Esophagus (tissue), 2 donors: ENCODE results near the gene MAP4K1. TPM values are rescaled to one million over a fixed set of nuclear protein-coding genes. Genes with fewer than 3 reads are reported as not detected.
"Not testable (repeated sequence)": the region's sequence is repeated elsewhere in the genome, so short reads cannot be mapped to it uniquely, and the experiment has no call there.

Source experiments
- H3K27ac ChIP-seq, 2 donors: one replicate each; pipeline ENCODE4 v1.5.1; 2013; ENCODE audit warnings: low read depth in 2 of 2, mild to moderate bottlenecking in 2 of 2, inconsistent platforms in 1 of 2, low read length in 1 of 2, moderate library complexity in 1 of 2
- H3K27me3 ChIP-seq, 2 donors: one replicate each; pipeline ENCODE4 v1.6.1; 2013; ENCODE audit warnings: low read length in 2 of 2, control low read depth in 1 of 2, mild to moderate bottlenecking in 1 of 2; ENCODE audit not compliant: insufficient read depth in 2 of 2, control insufficient read depth in 1 of 2
- H3K36me3 ChIP-seq, 2 donors: one replicate each; pipeline ENCODE4 v1.6.1; 2013; ENCODE audit warnings: low read length in 1 of 2; ENCODE audit not compliant: control insufficient read depth in 2 of 2, insufficient read depth in 2 of 2
- H3K4me1 ChIP-seq, 2 donors: one replicate each; pipeline ENCODE4 v1.6.1; 2013; ENCODE audit warnings: low read length in 1 of 2; ENCODE audit not compliant: control insufficient read depth in 2 of 2, insufficient read depth in 2 of 2
- H3K4me3 ChIP-seq, 2 donors: one replicate each; pipeline ENCODE4 v1.5.1; 2013; ENCODE audit warnings: low read length in 2 of 2, mild to moderate bottlenecking in 2 of 2, low read depth in 1 of 2, moderate library complexity in 1 of 2
- H3K9me3 ChIP-seq, 2 donors: one replicate each; pipeline ENCODE4 v1.6.1; 2013; ENCODE audit warnings: mild to moderate bottlenecking in 2 of 2, low read depth in 1 of 2, low read length in 1 of 2, moderate library complexity in 1 of 2; ENCODE audit not compliant: control insufficient read depth in 2 of 2, insufficient read depth in 1 of 2
- WGBS, 2 donors: extraction: QIAGEN DNeasy Blood & Tissue Kit; methylation state at CpG; one replicate each; pipeline ENCODE4 v1.1.7; 2013; 5-methylcytosine and 5-hydroxymethylcytosine counted together
- polyA plus RNA-seq, 2 donors: library from polyadenylated mRNA; stranded (reverse); fragments of 200-250 nt; gene quantifications; one replicate each; pipeline ENCODE4 v1.2.3, GENCODE V29; 2013
- donor health status: healthy with polysubstance abuse.
- donor health status: Bipolar disorder and iron deficiency.

The MAP4K1 gene
- polyA plus RNA-seq, 2 donors, result 3.3 to 7.3 TPM

DNA sequence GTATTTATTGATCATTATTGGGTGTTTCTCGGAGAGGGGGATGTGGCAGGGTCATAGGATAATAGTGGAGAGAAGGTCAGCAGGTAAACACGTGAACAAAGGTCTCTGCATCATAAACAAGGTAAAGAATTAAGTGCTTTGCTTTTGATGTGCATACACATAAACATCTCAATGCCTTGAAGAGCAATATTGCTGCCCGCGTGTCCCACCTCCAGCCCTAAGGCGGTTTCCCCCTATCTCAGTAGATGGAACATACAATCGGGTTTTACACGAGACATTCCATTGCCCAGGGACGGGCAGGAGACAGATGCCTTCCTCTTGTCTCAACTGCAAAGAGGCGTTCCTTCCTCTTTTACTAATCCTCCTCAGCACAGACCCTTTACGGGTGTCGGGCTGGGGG, 13.5 kb upstream of the MAP4K1 start:
- Histone ChIP-seq H3K36me3 (peaks cover 8 to 37% of the 10 kb centered on the region in 2 donors), H3K27ac (peak overlapping the region in 1 of 2 donors; percentile 59), H3K4me1 (peaks cover 3 to 13% of the 10 kb centered on the region in 2 donors)
- H3K9me3 ChIP-seq, H3K27me3 ChIP-seq, H3K4me3 ChIP-seq: not testable (repeated sequence)
- 74 to 75% methylated on average over 11 of the region's 11 CpGs for WGBS, 2 donors

DNA sequence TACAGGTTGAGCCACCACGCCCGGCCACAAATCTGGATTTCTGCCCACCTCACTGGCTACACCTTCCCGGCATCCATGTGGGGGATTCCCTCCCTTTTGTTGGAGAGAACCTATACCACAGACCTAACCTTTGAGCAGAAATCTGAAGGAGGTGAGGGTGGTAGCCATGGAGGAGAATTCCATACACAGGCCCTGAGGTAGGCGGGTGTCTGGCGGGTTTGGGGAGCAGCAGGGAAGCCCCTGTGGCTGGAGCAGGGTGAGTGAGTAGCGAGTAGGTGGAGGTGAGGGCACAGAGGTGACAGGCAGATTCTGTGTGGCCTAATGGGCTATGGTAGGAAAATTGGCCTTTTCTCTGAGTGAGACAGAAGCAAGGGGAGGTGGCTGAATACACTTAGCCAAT, 11.8 kb upstream of the MAP4K1 start:
- Histone ChIP-seq H3K27me3 (no peaks in the 10 kb centered on the region), H3K4me3 (no peak overlapping the region), H3K4me1 (peaks cover 0 to 3% of the 10 kb centered on the region in 2 donors), H3K27ac (no peak overlapping the region), H3K9me3 (no peaks in the 10 kb centered on the region), H3K36me3 (peaks cover 15 to 41% of the 10 kb centered on the region in 2 donors)
- WGBS, 2 donors, result 78 to 81% methylated on average over 6 of the region's 6 CpGs

DNA sequence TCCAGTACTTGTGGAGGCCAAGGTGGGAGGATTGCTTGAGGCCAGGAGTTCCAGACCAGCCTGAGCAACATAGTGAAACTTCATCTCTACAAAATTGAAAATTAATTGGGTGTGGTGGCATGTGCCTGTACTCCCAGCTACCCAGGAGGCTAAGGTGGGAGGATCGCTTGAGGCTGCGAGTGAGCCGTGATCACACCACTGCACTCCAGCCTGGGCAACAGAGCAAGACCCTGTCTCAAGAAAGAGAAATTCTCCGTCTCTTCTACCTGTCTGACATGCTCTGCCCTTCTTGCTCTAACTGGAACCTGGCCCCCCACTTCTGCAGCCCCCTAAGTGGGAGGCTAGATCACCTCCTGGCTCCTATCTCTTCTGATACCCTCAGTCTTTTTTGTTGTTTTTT, 8.6 kb upstream of the MAP4K1 start:
- peaks cover 0 to 3% of the 10 kb centered on the region in 2 donors for H3K4me1 ChIP-seq
- H3K27me3 ChIP-seq, result no peaks in the 10 kb centered on the region
- WGBS, 2 donors, result 94 to 96% methylated on average over 4 of the region's 4 CpGs
- H3K9me3 ChIP-seq, result no peaks in the 10 kb centered on the region
- H3K27ac ChIP-seq, result no peak overlapping the region
- H3K36me3 ChIP-seq, result peaks cover 23 to 51% of the 10 kb centered on the region in 2 donors
- H3K4me3 ChIP-seq, result no peak overlapping the region

DNA sequence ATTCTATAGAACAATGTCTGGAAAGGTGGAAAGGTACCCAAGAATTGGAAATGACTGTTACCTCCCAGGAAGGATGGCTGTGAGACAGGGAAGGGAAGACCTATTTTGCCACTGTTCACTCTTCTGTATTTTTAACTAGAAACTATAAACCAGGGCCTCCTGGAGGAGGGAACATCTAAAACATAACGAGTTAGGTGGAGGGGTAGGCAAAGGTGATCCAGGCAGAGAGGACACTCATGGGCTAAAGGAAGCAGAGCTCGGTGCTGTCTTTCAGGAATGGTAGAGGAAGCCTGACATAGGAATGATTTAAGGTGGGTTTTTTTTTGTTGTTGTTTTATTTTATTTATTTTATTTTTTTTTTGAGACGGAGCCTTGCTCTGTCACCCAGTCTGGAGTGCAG, 7.1 kb upstream of the MAP4K1 start:
- peaks cover 26 to 54% of the 10 kb centered on the region in 2 donors for H3K36me3 ChIP-seq
- no peak overlapping the region for H3K4me3 ChIP-seq
- H3K27me3 ChIP-seq, result no peaks in the 10 kb centered on the region
- 82 to 92% methylated on average over 3 of the region's 3 CpGs for WGBS, 2 donors
- H3K9me3 ChIP-seq, result no peaks in the 10 kb centered on the region
- peaks cover 4 to 8% of the 10 kb centered on the region in 2 donors for H3K4me1 ChIP-seq
- no peak overlapping the region for H3K27ac ChIP-seq

DNA sequence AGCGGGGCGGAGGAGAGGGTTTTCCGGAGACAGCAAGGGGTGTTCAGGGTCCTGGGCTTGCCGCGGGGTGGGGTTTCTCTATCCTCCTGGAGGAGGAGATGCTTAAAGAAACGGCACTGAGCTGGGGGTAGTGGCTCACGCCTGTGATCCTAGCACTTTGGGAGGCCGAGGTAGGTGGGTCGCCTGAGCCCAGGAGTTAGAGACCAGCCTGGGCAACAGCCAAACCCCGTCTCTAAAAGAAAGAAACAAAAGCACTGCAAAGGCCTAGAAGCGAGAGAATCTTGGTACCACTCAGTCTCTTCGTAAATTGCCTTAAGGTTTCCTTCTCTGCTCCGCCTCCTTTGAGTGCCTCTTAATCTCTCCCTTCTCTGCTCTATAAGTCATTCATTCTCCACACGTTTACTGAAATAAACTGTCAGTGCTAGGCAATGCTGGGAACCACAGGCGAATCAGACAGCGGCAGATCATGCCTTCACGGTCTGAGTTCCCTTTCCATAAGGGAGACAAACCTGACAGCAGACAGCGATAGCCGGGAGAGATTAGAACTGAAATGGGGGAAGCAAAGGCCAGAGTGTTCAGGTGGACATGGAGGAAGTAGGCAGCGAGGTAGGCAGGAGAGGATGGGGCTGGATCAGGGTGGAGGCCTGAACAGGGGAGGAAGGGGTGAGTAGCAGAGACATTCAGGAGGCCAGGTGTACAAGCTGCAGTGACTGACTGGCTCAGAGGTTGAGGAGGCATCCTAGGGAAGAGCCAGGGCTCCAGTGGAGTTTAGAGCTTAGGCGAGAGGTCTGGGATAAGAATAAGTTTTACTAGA, 1.8 kb upstream of the MAP4K1 start:
- WGBS, 2 donors, result 12 to 15% methylated on average over 21 of the region's 21 CpGs
- peak overlapping the region; percentile 97 to 99 for H3K4me3 ChIP-seq
- peaks cover 7 to 16% of the 10 kb centered on the region in 2 donors for H3K4me1 ChIP-seq
- peaks cover 0 to 4% of the 10 kb centered on the region in 2 donors for H3K9me3 ChIP-seq
- H3K27ac ChIP-seq, result peak overlapping the region; percentile 88 to 95
- H3K27me3 ChIP-seq, result no peaks in the 10 kb centered on the region
- peaks cover 15 to 22% of the 10 kb centered on the region in 2 donors for H3K36me3 ChIP-seq

DNA sequence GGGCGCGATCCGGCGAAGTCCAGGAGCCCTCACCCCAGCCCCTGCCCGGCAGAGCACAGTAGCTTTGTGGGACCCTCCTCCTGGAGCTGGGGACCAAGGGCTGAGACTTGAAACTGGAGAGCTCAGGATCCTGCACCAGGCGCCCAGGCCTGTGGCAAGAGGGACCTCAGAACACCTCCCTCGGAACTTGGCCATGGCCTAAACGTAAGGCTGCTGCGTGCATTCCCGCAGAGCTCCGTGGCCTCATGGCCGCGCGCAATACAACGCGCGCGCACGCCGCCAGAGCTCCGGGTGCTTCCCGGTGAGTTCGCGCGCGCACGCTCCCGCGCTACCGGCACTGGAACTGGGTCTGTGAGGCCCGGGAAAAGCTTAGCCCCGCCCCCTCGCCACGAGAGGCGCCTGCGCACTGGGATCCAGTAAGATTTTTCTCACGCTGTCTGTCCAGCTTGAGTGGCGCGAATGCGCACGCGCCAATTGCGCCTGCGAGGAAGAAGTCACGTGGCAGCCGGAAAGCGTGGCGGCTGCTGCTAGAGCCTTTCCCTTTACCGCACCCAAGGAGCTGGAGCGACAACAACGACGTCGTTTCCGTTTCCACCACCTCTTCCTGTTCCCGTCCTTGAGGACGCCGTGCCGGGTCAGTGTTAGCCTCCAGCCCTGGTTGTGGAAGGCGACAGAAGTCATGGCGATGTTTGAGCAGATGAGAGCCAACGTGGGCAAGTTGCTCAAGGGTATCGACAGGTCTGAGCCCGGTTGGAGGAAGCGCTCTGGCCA, 1.0 kb upstream of the MAP4K1 start, which contains the start of gene EIF3K:
TSS of gene EIF3K (plus strand) at position 599 of the 771 bp plus-strand sequence. CDS start at position 680, 81 bp downstream.
- Histone ChIP-seq H3K4me1 (peaks cover 7 to 16% of the 10 kb centered on the region in 2 donors), H3K36me3 (peaks cover 7 to 15% of the 10 kb centered on the region in 2 donors), H3K27me3 (no peaks in the 10 kb centered on the region), H3K9me3 (peaks cover 0 to 4% of the 10 kb centered on the region in 2 donors), H3K27ac (peak within 1 kb of the TSS; percentile 93 to 95), H3K4me3 (peak within 1 kb of the TSS; percentile 97 to 99)
- 1 to 2% methylated on average over 64 of the region's 64 CpGs for WGBS, 2 donors

DNA sequence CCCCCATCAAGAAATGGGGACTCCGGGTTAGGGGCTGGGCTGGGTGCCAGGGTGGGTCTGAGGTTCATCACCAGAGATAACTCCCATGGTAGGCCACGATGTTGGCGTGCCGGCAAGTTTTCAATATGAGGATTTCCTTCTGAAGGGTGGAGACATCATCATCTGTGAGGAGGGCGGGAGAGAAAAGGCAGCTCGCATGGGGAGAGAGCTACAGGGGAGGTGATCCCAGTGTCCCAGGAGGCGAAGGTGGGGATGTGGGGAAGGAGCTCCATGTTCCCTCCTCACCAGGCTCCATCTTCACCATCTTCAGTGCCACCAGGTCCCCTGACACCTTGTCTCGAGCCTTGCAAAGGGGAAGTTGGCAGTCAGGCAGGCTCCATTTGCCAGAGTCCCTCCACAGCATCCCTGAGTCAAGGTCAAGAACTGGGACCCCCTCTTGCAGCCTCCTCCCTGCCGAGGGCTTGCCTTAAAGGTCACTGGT, 430 bp downstream of the MAP4K1 start:
- WGBS, 2 donors, result 71 to 73% methylated on average over 9 of the region's 9 CpGs
- H3K27ac ChIP-seq, result peak overlapping the region in 1 of 2 donors; percentile 21
- peaks cover 0 to 4% of the 10 kb centered on the region in 2 donors for H3K9me3 ChIP-seq
- peaks cover 4 to 9% of the 10 kb centered on the region in 2 donors for H3K36me3 ChIP-seq
- peaks cover 7 to 16% of the 10 kb centered on the region in 2 donors for H3K4me1 ChIP-seq
- peak overlapping the region; percentile 26 to 38 for H3K4me3 ChIP-seq
- no peaks in the 10 kb centered on the region for H3K27me3 ChIP-seq

DNA sequence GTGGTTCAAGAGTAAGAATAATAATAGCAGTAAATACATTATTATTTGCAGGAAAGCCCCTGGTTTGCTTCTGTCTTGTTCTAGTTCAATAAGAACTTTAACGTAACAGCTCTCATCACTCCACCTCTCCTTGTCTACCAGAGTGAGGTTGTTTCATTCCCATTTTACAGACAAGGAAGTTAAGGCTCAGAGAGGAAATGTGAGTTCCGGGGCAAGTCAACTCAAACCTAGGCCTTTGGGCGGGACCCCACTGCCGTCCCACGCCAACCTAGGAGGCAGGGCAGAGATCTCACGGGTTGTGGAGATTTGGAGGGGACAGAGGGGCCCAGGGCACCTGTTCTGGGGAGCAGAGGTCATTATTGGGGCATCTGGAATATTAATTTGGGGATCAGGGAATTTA, 1.5 kb downstream of the MAP4K1 start:
- H3K36me3 ChIP-seq, result peaks cover 2% of the 10 kb centered on the region in 2 donors
- 77 to 86% methylated on average over 6 of the region's 6 CpGs for WGBS, 2 donors
- no peak overlapping the region for H3K27ac ChIP-seq
- peaks cover 7 to 16% of the 10 kb centered on the region in 2 donors for H3K4me1 ChIP-seq
- H3K9me3 ChIP-seq, result peaks cover 0 to 4% of the 10 kb centered on the region in 2 donors
- no peaks in the 10 kb centered on the region for H3K27me3 ChIP-seq
- H3K4me3 ChIP-seq, result no peak overlapping the region

DNA sequence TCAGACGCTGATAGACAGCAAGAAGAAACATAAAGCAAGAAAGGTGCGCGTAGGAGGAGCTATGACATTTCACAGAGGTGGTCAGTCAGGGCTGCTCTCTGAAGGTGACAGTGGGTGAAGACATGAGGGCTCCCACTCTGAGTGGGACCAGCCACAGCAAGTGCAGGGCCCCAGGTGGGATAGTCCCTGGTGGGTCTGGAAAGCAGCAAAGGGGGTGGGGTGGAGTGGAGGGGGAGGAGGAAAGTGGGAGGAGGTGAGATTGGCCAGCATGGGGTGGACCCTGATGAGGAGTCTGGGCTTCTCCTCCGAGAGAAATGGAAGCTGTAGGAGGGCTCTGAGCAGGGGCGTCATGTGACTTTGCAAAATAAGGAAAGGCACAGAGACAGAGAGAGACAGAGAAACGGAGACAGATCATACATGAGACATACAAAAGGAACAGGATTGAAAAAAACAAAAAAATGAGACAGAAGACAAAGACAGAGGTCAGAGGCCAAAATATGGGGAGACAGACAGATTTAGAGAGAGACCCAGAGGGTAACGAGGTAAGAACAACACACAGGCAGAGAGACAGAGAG, 2.7 kb downstream of the MAP4K1 start:
- WGBS, 2 donors, result 77 to 80% methylated on average over 7 of the region's 7 CpGs
- Histone ChIP-seq H3K4me3 (no peak overlapping the region), H3K27me3 (no peaks in the 10 kb centered on the region), H3K27ac (no peak overlapping the region), H3K36me3 (no peaks in the 10 kb centered on the region), H3K4me1 (peaks cover 5 to 13% of the 10 kb centered on the region in 2 donors), H3K9me3 (peaks cover 0 to 4% of the 10 kb centered on the region in 2 donors)
